Keratinocyte (primary cell): ENCODE results near the gene WASF3.

ENCODE experiments used
- CTCF ChIP-seq, 3 experiments: IDR thresholded peaks in 1 of 3; conservative IDR thresholded peaks in 1 of 3; optimal IDR thresholded peaks in 1 of 3; 2 replicates in 2 of 3; 3 replicates in 1 of 3; pipeline versions ENCODE3 to v1.5.1; 2011; ENCODE audit warnings: low read length in 3 of 3, mild to moderate bottlenecking in 3 of 3, moderate library complexity in 2 of 3, control low read depth in 1 of 3, inconsistent platforms in 1 of 3; ENCODE audit not compliant: insufficient read depth in 2 of 3; ENCODE audit errors: extremely low read depth in 1 of 3
- EZH2 ChIP-seq: IDR thresholded peaks from one replicate; pipeline ENCODE4 v1.6.1; 2012; ENCODE audit warnings: inconsistent platforms, mild to moderate bottlenecking, low read length, moderate library complexity

DNA sequence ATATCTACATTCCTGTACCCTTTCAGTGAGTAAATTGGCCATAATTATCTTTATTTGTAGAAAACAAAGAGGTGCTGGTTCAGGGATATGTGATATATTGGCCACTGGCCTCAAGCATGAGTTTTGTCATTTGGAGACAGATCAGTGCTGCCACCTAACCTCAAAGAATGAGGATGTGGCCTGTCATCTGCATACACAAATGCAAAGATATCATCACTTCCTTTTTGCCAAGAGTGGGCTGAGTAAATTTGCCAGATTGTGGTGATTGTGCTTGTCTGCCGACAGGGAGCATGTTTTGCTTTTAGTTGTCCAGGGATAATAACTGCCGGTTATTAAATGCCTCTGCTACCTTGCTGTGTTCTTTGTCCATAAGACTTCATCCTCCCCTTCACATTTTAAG, 44.2 kb downstream of the WASF3 start:
- TF ChIP-seq CTCF (optimal IDR thresholded peaks at IDR 0.05 in 1 of 3, IDR thresholded peaks at IDR 0.05 in 1 of 3, conservative IDR thresholded peaks at IDR 0.05 in 1 of 3; ENCODE audit: extremely low read depth in 1 of 3, insufficient read depth in 2 of 3, low read length in 3 of 3) (peak in 1 of 3 experiments; percentile 35), EZH2 (no peak)
